DOHH2 (cell line): ENCODE results near the gene FANCB.

Experiments
- H3F3A ChIP-seq: fragments of 200-600 bp; sonication (generic), shearing (Covaris generic); 2 replicates; pipeline ENCODE4 v1.6.0; 2016; ENCODE audit warnings: antibody characterized with exemption, mild to moderate bottlenecking; ENCODE audit not compliant: control insufficient read depth, insufficient read depth
- H3K27ac ChIP-seq: fragments of 200-600 bp; sonication (generic); 2 replicates; pipeline ENCODE4 v1.5.1; 2014; ENCODE audit warnings: low read depth, mild to moderate bottlenecking, low read length, moderate library complexity
- H3K27me3 ChIP-seq: fragments of 200-600 bp; sonication (generic); 2 replicates; pipeline ENCODE4 v1.6.1; 2014; ENCODE audit warnings: mild to moderate bottlenecking, low read length, mixed read lengths; ENCODE audit not compliant: control insufficient read depth
- H3K36me3 ChIP-seq: fragments of 200-600 bp; sonication (generic); 2 replicates; pipeline ENCODE4 v1.6.1; 2014; ENCODE audit warnings: mild to moderate bottlenecking, low read length, moderate library complexity, mixed read lengths; ENCODE audit not compliant: control insufficient read depth
- H3K4me1 ChIP-seq: fragments of 200-600 bp; sonication (generic); 2 replicates; pipeline ENCODE4 v1.6.1; 2014; ENCODE audit warnings: mild to moderate bottlenecking, low read length, mixed read lengths; ENCODE audit not compliant: control insufficient read depth
- H3K4me2 ChIP-seq: fragments of 200-600 bp; sonication (generic); 2 replicates; pipeline ENCODE4 v1.6.0; 2014; ENCODE audit warnings: mild to moderate bottlenecking, low read length, moderate library complexity
- H3K4me3 ChIP-seq: fragments of 200-600 bp; sonication (generic); 2 replicates; pipeline ENCODE4 v1.5.1; 2014; ENCODE audit warnings: mild to moderate bottlenecking, low read length, mixed read lengths
- H3K79me2 ChIP-seq: fragments of 200-600 bp; sonication (generic); 2 replicates; pipeline ENCODE4 v1.6.1; 2014; ENCODE audit warnings: mild to moderate bottlenecking, low read length, mixed read lengths; ENCODE audit not compliant: control insufficient read depth
- H3K9me2 ChIP-seq: fragments of 200-600 bp; sonication (generic); replicated peaks from 2 replicates; pipeline ENCODE4 v1.6.1; 2014; ENCODE audit warnings: mild to moderate bottlenecking, low read length, mixed read lengths; ENCODE audit not compliant: control insufficient read depth
- H3K9me3 ChIP-seq: fragments of 200-600 bp; sonication (generic); 2 replicates; pipeline ENCODE4 v1.6.1; 2014; ENCODE audit warnings: antibody characterized with exemption, low read length, mixed read lengths; ENCODE audit not compliant: control insufficient read depth, insufficient read depth
- H4K20me1 ChIP-seq: fragments of 200-600 bp; sonication (generic); 2 replicates; pipeline ENCODE4 v1.6.0; 2014; ENCODE audit warnings: low read depth, mild to moderate bottlenecking, antibody characterized with exemption, low read length, moderate library complexity; ENCODE audit not compliant: control insufficient read depth, insufficient read depth
- CTCF ChIP-seq: fragments of 200-600 bp; sonication (generic); IDR thresholded peaks from one replicate; pipeline ENCODE4 v1.5.1; 2014; ENCODE audit warnings: antibody characterized with exemption, mild to moderate bottlenecking, low read depth, low read length; ENCODE audit not compliant: poor library complexity, severe bottlenecking
- EZH2phosphoT487 ChIP-seq: fragments of 200-600 bp; sonication (generic); IDR thresholded peaks from 2 replicates; pipeline ENCODE4 v1.6.1; 2017; ENCODE audit warnings: borderline replicate concordance, mild to moderate bottlenecking, antibody characterized with exemption, low read length, moderate library complexity, mixed read lengths

FANCB gene

GRCh38 chrX:14883826-14884225 lies 11.0 kb upstream of the FANCB start:
- Histone ChIP-seq H3K27me3 (no peaks in the 10 kb centered on the region), H3K4me1 (no peaks in the 10 kb centered on the region), H4K20me1 (no peaks in the 10 kb centered on the region), H3F3A (no peaks in the 10 kb centered on the region), H3K9me2 (no peaks in the 10 kb centered on the region), H3K4me2 (no peak overlapping the region), H3K27ac (no peak overlapping the region), H3K9me3 (no peaks in the 10 kb centered on the region), H3K4me3 (no peak overlapping the region), H3K36me3 (no peaks in the 10 kb centered on the region), H3K79me2 (peaks cover 4% of the 10 kb centered on the region; the same call in 1 of the 2 replicates)
- TF ChIP-seq CTCF (no peak), EZH2phosphoT487 (no peak)

DNA sequence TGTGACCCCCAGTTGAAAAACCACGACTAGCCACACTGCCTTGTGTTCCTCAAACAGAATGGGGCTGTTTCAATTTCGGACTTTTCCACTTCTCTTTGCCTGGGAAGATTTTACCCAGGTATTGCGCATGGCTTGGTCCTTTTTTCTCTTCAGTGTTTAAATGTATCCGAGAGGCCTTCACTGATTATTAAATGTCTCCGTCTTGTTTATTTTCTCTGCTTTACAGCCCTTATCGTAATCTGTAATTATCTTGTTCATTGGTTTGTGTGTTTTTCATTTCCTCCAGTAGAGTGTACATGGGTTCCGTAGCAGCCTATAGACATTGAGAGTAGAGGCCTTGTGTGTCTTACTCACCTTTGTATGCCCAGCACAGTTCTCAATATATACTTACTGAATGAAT lies 2.8 kb upstream of the FANCB start:
- Histone ChIP-seq H3K4me3 (no peak overlapping the region), H3K27me3 (no peaks in the 10 kb centered on the region), H3K36me3 (peaks cover 10% of the 10 kb centered on the region), H3K9me3 (no peaks in the 10 kb centered on the region), H3K4me2 (no peak overlapping the region), H3K9me2 (no peaks in the 10 kb centered on the region), H3F3A (no peaks in the 10 kb centered on the region), H3K27ac (no peak overlapping the region), H3K79me2 (peaks cover 44% of the 10 kb centered on the region), H4K20me1 (no peaks in the 10 kb centered on the region), H3K4me1 (peaks cover 25% of the 10 kb centered on the region)
- TF ChIP-seq CTCF (no peak), EZH2phosphoT487 (no peak)

- Histone ChIP-seq H3K9me2 (no peaks in the 10 kb centered on the region), H3K4me1 (peaks cover 26% of the 10 kb centered on the region), H3K4me2 (peak overlapping the region; percentile 80), H3F3A (no peaks in the 10 kb centered on the region), H3K79me2 (peaks cover 60% of the 10 kb centered on the region), H3K4me3 (peak overlapping the region; percentile 86), H4K20me1 (no peaks in the 10 kb centered on the region), H3K9me3 (no peaks in the 10 kb centered on the region), H3K36me3 (peaks cover 22% of the 10 kb centered on the region), H3K27ac (peak overlapping the region; percentile 26; the same call in 1 of the 2 replicates), H3K27me3 (no peaks in the 10 kb centered on the region)
- TF ChIP-seq CTCF (no peak), EZH2phosphoT487 (no peak)
Measured at GRCh38 chrX:14873676-14874049, 794 bp upstream of the FANCB start.
